GM13976 (cell line): ENCODE measurements around the gene CAMK2A.

Experiments
- DNase-seq: peaks from one replicate; pipeline ENCODE4 v3.0.0; 2012; ENCODE audit warnings: low spot score
- in situ Hi-C: fragments of 300-500 bp; cut with MboI; formaldehyde crosslinking; loops from one replicate; pipeline ENCODE4 v1.12.0; 2022; ENCODE audit warnings: low sequenced_read_pairs, mixed read lengths, inconsistent platforms; ENCODE audit not compliant: unreplicated experiment
- TF ChIP-seq, protein P1 (sequence below): IDR thresholded peaks from 2 replicates; pipeline ENCODE4 v1.5.1; 2012; ENCODE audit warnings: borderline replicate concordance, mild to moderate bottlenecking; ENCODE audit not compliant: insufficient read depth; ENCODE audit errors: extremely low read depth, missing control alignments, control extremely low read depth

CAMK2A gene

DNA sequence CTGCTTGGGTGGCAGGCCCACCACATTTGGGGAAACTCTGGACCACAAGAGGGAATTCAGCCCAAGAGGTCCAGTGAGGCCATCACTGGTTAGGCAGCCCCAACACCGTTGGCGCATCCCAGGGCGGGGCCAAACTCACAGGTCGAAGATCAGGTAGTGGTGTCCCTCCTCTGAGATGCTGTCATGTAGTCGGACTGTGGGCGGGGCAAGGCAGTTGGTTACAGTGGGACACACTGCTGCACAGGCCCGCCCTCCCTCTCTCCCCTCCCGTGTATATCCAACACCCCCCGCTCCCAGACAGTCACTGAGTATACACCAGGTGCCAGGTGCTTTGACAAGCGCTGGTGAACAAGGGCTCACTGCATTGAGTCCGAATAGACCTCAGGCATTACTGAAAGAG is 32.1 kb downstream of the CAMK2A start:
- TF ChIP-seq, protein P1, sequence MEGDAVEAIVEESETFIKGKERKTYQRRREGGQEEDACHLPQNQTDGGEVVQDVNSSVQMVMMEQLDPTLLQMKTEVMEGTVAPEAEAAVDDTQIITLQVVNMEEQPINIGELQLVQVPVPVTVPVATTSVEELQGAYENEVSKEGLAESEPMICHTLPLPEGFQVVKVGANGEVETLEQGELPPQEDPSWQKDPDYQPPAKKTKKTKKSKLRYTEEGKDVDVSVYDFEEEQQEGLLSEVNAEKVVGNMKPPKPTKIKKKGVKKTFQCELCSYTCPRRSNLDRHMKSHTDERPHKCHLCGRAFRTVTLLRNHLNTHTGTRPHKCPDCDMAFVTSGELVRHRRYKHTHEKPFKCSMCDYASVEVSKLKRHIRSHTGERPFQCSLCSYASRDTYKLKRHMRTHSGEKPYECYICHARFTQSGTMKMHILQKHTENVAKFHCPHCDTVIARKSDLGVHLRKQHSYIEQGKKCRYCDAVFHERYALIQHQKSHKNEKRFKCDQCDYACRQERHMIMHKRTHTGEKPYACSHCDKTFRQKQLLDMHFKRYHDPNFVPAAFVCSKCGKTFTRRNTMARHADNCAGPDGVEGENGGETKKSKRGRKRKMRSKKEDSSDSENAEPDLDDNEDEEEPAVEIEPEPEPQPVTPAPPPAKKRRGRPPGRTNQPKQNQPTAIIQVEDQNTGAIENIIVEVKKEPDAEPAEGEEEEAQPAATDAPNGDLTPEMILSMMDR = no peak
- in situ Hi-C loops = no loop called here
- no peak for DNase-seq

DNA sequence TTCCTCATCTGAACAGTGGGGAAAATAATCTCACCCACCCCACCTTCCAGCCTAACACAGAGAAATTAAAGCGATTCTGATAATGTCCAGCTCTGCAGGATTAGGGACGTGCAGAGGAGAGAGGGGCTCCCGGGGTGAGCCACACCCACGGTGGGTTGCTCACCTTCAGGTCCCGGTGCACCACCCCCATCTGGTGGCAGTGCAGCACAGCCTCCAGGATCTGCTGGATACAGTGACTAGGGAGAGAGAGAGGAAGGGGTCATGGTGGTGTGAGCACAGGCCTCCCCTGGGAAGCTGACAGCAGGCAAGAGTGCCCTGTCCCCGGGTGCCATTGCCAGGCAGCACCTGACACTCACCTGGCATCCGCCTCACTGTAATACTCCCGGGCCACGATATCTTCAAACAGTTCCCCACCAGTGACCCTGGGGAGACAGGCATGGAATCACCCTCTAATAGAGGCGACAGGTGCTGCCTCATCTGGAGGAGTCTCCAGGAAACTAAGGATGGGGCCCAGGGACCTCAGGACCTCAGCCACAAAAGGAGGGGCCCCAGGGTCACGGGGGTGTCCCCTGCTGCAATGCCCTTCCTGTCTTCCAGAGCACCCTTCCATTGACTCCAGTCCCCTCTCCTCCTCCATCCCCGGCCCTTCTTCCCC is 33.0 kb downstream of the CAMK2A start:
- TF ChIP-seq, protein P1 = no peak
- DNase-seq = no peak
- in situ Hi-C loops = no loop called here

DNA sequence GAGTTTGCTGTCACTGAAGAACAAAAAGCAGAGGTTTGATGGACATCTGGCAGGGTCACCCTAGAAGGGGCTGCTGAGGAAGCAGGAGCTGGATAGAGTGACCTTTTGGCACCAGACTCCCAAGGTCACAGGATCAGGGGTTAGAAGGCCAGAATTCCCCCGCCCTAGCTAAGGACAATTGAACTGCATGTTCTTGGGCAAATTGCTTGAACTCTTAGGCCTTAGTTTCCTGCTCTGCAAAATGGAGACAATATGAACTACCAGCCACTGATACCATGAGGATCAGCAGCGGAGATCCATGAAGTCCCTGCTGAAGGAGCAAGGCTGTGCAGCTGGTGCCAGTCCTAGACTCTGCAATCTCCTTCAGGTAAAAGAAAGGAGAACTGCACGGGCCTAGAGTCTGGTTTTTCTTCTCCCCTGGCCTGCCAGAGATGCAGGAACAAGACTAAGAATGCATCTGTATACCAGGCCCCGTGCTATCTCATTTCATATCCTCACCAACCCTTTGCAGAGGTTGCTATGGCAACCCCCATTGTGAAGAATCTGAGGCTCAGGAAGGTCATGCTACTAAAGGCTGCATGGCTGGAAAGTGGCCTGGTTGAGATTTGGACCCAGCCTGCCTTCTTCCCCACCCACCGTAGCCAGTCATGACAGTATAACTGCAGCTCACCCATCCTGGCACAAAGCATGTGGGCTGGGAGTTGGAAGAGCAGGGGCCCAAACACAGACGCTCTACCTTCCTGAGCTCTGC is 33.7 kb downstream of the CAMK2A start:
- TF ChIP-seq, protein P1 = no peak
- DNase-seq = no peak
- in situ Hi-C loops = no loop called here

DNA sequence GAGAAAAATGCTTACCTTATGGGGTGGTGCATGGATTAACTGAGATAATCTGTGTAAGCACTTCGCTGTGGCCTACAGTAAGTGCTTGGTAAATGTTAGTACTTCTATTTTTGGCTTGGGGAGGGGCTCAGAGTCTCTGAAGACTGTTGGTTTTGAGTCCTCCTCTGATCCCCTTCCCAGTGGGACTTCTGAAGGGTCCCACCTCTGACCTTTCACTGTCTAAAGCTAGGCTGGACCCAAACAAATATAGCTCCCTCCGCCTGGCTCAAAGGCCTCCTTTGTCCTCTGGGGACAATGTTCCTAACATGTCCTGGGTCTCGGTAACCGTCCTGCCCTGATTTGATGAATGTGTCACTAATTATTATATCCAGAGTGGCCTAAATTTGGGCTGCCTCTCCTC is 34.8 kb downstream of the CAMK2A start:
- in situ Hi-C loops = no loop called here
- TF ChIP-seq, protein P1 = no peak
- DNase-seq = no peak

DNA sequence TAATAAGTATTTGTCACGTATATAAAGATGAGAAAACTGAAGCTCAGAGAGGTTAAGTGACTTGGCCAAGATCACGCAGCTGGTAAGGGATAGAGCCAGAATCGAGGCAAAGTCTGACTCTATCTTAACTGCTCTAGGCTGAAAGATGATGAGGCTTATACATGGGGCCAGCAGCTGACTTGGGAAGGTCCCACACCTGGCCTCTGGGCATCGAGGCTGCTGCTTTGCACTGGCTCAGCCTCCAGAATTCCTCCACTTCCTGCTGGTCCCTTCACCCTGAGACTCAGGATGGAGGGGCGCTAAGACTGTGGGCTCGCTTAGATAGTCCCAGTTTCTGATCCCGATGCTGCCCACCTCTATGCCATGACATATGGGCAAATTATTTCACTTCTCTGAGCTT is 35.2 kb downstream of the CAMK2A start:
- DNase-seq = no peak
- in situ Hi-C loops = no loop called here
- TF ChIP-seq, protein P1 = no peak

DNA sequence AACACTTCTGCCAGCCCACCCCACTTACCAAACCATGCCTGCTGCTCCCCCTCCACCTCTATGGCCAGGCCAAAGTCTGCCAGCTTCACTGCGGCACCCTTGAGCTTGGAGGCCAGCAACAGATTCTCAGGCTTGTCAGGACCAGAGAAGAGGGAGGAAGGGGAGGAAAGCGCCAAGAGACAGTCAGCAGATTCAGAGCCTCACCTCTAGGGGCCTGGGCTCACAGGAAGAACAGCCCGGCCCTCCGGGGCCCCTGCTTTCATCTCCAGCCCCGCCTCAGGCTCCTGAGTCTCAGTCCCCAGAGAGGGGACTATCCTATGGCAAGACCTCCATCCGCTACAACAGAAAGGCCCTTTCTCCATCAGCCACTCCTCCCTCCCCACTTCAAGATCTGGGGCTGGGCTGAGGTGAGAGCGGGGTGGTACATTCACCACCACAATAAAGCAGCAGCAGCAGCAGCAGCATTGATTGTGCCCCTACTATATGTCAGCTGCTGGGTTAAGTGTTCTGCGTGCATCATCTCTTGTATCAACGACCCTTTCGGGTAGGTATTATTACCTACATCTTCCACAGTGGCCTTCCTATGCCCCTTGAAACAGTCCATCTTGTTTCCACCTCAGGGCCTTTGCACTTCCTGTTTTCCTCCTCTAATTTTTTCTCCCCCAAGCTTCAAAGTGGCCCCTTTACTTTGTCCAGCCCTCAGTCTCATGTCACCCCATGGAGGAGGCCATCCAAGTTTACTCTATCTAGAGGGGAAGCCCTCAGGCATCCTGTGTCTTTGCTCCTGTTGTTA is 36.0 kb downstream of the CAMK2A start:
- TF ChIP-seq, protein P1 = no peak
- no peak for DNase-seq
- in situ Hi-C loops = no loop called here
